ENCODE data around the gene BORCS6. TPM values are rescaled to one million over a fixed set of nuclear protein-coding genes. Genes with fewer than 3 reads are reported as not detected.

BORCS6 gene
- total RNA-seq, 1 experiment from 2014 or later, result 6.4 TPM

GRCh38 chr17:8141741-8142140, 48.2 kb downstream of the BORCS6 start:
- ChIA-PET POLR2A (ENCODE audit: unreplicated experiment) (no interaction called here), CTCF (no interaction called here)
- Histone ChIP-seq H3K4me3 (no peak overlapping the region), H3K4me1 (replicated peaks; ENCODE audit: insufficient read depth) (peaks cover 8% of the 10 kb centered on the region; the same call in 1 of the 2 replicates), H3K4me2 (no peak overlapping the region), H4K20me1 (ENCODE audit: insufficient read depth) (no peaks in the 10 kb centered on the region), H3K36me3 (ENCODE audit: low read depth) (no peaks in the 10 kb centered on the region), H3K79me2 (ENCODE audit: low read depth) (no peaks in the 10 kb centered on the region), H3K9me3 (ENCODE audit: insufficient read depth, low read depth) (no peaks in the 10 kb centered on the region), H3K27ac (no peak overlapping the region), H3F3A (ENCODE audit: insufficient read depth, low read depth) (peaks cover 12% of the 10 kb centered on the region; the same call in 1 of the 2 replicates), H3K9me2 (ENCODE audit: insufficient read depth) (no peaks in the 10 kb centered on the region), H2AFZ (no peak overlapping the region), H3K27me3 (ENCODE audit: insufficient read depth, low read depth) (no peaks in the 10 kb centered on the region)
- no TSS peak for BruUV-seq (replicated peaks)
- intact Hi-C loops (cut with micrococcal nuclease; ENCODE audit: unreplicated experiment), result no loop called here
- DNase-seq, result no peak
- TF ChIP-seq EZH2 (IDR thresholded peaks at IDR 0.05; ENCODE audit: low read depth), result no peak
- TF ChIP-seq, protein P1, sequence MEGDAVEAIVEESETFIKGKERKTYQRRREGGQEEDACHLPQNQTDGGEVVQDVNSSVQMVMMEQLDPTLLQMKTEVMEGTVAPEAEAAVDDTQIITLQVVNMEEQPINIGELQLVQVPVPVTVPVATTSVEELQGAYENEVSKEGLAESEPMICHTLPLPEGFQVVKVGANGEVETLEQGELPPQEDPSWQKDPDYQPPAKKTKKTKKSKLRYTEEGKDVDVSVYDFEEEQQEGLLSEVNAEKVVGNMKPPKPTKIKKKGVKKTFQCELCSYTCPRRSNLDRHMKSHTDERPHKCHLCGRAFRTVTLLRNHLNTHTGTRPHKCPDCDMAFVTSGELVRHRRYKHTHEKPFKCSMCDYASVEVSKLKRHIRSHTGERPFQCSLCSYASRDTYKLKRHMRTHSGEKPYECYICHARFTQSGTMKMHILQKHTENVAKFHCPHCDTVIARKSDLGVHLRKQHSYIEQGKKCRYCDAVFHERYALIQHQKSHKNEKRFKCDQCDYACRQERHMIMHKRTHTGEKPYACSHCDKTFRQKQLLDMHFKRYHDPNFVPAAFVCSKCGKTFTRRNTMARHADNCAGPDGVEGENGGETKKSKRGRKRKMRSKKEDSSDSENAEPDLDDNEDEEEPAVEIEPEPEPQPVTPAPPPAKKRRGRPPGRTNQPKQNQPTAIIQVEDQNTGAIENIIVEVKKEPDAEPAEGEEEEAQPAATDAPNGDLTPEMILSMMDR (conservative IDR thresholded peaks at IDR 0.05), result no peak

DNA sequence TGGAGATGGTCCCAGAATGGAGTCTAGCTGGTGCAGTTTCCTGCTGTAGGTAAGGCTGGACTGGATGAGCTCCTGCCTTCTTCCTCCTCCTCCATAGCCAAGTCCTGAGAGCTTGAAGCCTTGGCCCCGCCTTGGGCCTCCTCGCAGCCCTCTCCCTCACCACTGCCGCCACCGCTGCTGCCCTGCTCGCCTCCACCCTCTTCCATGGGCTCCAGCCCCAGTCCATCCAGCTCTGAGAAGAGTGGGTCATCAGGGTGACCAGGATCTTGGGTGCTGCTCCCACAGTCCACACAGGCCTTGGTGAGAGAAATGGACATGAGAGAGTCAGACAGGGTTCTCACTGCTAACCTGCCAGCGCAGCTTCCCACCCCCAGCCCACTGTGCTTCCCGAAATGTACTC, 48.9 kb downstream of the BORCS6 start:
- H3K27me3 ChIP-seq (ENCODE audit: insufficient read depth, low read depth), result no peaks in the 10 kb centered on the region
- H3K9me3 ChIP-seq (ENCODE audit: insufficient read depth, low read depth), result no peaks in the 10 kb centered on the region
- H3K4me2 ChIP-seq, result no peak overlapping the region
- CTCF ChIA-PET, result no interaction called here
- no TSS peak for BruUV-seq (replicated peaks)
- H3K27ac ChIP-seq, result no peak overlapping the region
- peaks cover 8% of the 10 kb centered on the region; the same call in 1 of the 2 replicates for H3K4me1 ChIP-seq (replicated peaks; ENCODE audit: insufficient read depth)
- intact Hi-C loops (cut with micrococcal nuclease; ENCODE audit: unreplicated experiment), result no loop called here
- H3K36me3 ChIP-seq (ENCODE audit: low read depth), result no peaks in the 10 kb centered on the region
- H3K4me3 ChIP-seq, result no peak overlapping the region
- TF ChIP-seq, protein P1 (conservative IDR thresholded peaks at IDR 0.05), result no peak
- no peak for TF ChIP-seq EZH2 (IDR thresholded peaks at IDR 0.05; ENCODE audit: low read depth)
- POLR2A ChIA-PET (ENCODE audit: unreplicated experiment), result interaction anchor here (0.6 kb wide), 1 partner anchor 32 kb away, joined by 4 read pairs; no protein-coding TSS in a partner anchor
- H3K9me2 ChIP-seq (ENCODE audit: insufficient read depth), result no peaks in the 10 kb centered on the region
- H3K79me2 ChIP-seq (ENCODE audit: low read depth), result no peaks in the 10 kb centered on the region
- peaks cover 12% of the 10 kb centered on the region; the same call in 1 of the 2 replicates for H3F3A ChIP-seq (ENCODE audit: insufficient read depth, low read depth)
- DNase-seq, result no peak
- H2AFZ ChIP-seq, result no peak overlapping the region
- no peaks in the 10 kb centered on the region for H4K20me1 ChIP-seq (ENCODE audit: insufficient read depth)

DNA sequence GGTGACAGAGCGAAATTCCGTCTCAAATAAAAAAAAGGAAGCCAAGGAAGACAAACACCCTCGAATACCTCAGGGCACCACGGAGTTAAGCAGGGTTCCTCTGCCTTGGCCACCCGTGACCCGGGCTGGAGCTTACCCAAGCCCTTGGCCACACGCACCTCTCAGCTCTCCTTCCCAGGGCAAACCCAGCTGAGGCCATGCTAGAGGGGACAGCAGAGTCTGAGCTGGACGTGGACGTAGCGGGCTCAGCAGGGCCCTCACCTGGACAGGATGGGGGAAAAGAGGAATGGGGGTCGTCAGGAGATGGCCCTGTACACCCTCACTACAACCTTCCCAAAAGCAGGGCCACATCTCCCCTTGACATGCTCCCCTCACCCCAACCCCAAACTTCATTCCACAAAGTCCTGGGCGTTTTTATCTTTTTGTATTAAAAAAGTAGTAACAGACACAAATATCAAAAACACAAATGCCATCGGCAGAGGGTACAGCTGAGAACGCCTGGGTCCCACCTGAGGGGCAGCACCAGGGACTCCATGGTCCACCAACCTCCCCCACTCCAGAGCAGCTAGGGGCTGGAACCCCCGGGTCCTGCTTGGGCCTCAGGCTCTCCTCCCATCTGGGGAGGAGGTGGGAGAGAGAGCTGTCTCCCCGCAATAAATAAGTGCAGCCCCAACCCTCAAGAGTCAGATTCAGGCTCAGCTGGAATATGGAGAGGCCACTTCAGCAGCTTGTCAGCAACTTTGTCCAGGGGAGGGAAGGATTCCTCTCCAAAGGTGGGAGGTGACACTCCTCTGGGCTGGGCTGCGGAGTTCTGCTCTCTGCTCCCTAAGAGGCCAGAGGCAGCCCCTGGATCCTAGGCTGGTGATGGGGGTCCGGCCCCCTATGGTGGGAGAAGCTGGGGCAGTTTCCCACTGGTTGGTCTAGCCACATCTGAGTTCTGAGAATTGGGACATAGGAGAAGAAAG, 49.6 kb downstream of the BORCS6 start:
- peaks cover 8% of the 10 kb centered on the region; the same call in 1 of the 2 replicates for H3K4me1 ChIP-seq (replicated peaks; ENCODE audit: insufficient read depth)
- H3K36me3 ChIP-seq (ENCODE audit: low read depth), result no peaks in the 10 kb centered on the region
- no peaks in the 10 kb centered on the region for H3K79me2 ChIP-seq (ENCODE audit: low read depth)
- peaks cover 12% of the 10 kb centered on the region; the same call in 1 of the 2 replicates for H3F3A ChIP-seq (ENCODE audit: insufficient read depth, low read depth)
- H3K9me2 ChIP-seq (ENCODE audit: insufficient read depth), result no peaks in the 10 kb centered on the region
- no peaks in the 10 kb centered on the region for H3K27me3 ChIP-seq (ENCODE audit: insufficient read depth, low read depth)
- H3K4me2 ChIP-seq, result no peak overlapping the region
- H3K4me3 ChIP-seq, result no peak overlapping the region
- POLR2A ChIA-PET (ENCODE audit: unreplicated experiment), result interaction anchor here (0.6 kb wide), 1 partner anchor 33 kb away, joined by 4 read pairs; no protein-coding TSS in a partner anchor
- no peak for TF ChIP-seq EZH2 (IDR thresholded peaks at IDR 0.05; ENCODE audit: low read depth)
- TF ChIP-seq, protein P1 (conservative IDR thresholded peaks at IDR 0.05), result no peak
- H3K27ac ChIP-seq, result no peak overlapping the region
- no peaks in the 10 kb centered on the region for H3K9me3 ChIP-seq (ENCODE audit: insufficient read depth, low read depth)
- DNase-seq, result no peak
- H4K20me1 ChIP-seq (ENCODE audit: insufficient read depth), result no peaks in the 10 kb centered on the region
- H2AFZ ChIP-seq, result no peak overlapping the region
- CTCF ChIA-PET, result no interaction called here
- no TSS peak for BruUV-seq (replicated peaks)
- intact Hi-C loops (cut with micrococcal nuclease; ENCODE audit: unreplicated experiment), result no loop called here

Measured in PC-9 (cell line).